NOMO-1 treated with dmso at 0.1 percent for 144 hours (cell line): ENCODE data around the gene WDR59.

Experiments
- DNase-seq: peaks from one replicate; lab custom pipeline; 2025; ENCODE audit not compliant: unreplicated experiment; lab: John Stamatoyannopoulos, UW

Gene WDR59

GRCh38 chr16:74825016-74825415 lies 159.9 kb downstream of the WDR59 start:
- DNase-seq, result no peak
